Measurements from ENCODE around the gene GPSM1. TPM values are rescaled to one million over a fixed set of nuclear protein-coding genes. Genes with fewer than 3 reads are reported as not detected.

GPSM1 gene
- total RNA-seq, 4 donors from 2014 or later, result 28.8 to 95.1 (median 38.1) TPM

GRCh38 chr9:136392538-136393449, 65.5 kb downstream of the GPSM1 start:
- peaks cover 2 to 94% (median 13%) of the 10 kb centered on the region in 3 donors for H3K36me3 ChIP-seq
- H3K4me3 ChIP-seq, result no peak overlapping the region
- H3K27ac ChIP-seq, result peak overlapping the region in 1 of 4 donors; percentile 56
- DNase-seq (ENCODE audit: low spot score in 2 of 2), result no peak
- no peaks in the 10 kb centered on the region for H3K9me3 ChIP-seq
- WGBS, 2 donors, result 77 to 88% methylated on average over 12 to 15 of the region's 21 CpGs
- no peak for TF ChIP-seq POLR2A (IDR thresholded peaks at IDR 0.05)
- TF ChIP-seq EP300 (IDR thresholded peaks at IDR 0.05), result no peak
- no peak for TF ChIP-seq CTCF (IDR thresholded peaks at IDR 0.05)
- peaks cover 0 to 17% (median 0%) of the 10 kb centered on the region in 4 donors for H3K4me1 ChIP-seq
- no peaks in the 10 kb centered on the region for H3K27me3 ChIP-seq

GRCh38 chr9:136393531-136393930, 66.2 kb downstream of the GPSM1 start:
- peaks cover 0 to 24% (median 2%) of the 10 kb centered on the region in 4 donors for H3K4me1 ChIP-seq
- no peak overlapping the region for H3K4me3 ChIP-seq
- peak overlapping the region in 1 of 4 donors; percentile 56 for H3K27ac ChIP-seq
- H3K27me3 ChIP-seq, result no peaks in the 10 kb centered on the region
- TF ChIP-seq EP300 (IDR thresholded peaks at IDR 0.05), result no peak
- no peak for TF ChIP-seq CTCF (IDR thresholded peaks at IDR 0.05)
- TF ChIP-seq POLR2A (IDR thresholded peaks at IDR 0.05), result no peak
- 84 to 92% methylated on average over 8 to 16 of the region's 17 CpGs for WGBS, 2 donors
- H3K9me3 ChIP-seq, result no peaks in the 10 kb centered on the region
- peaks cover 2 to 91% (median 13%) of the 10 kb centered on the region in 3 donors for H3K36me3 ChIP-seq
- DNase-seq (ENCODE audit: low spot score in 2 of 2), result no peak

- peaks cover 2 to 82% (median 13%) of the 10 kb centered on the region in 3 donors for H3K36me3 ChIP-seq
- DNase-seq (ENCODE audit: low spot score in 2 of 2), result no peak
- no peaks in the 10 kb centered on the region for H3K27me3 ChIP-seq
- H3K4me3 ChIP-seq, result no peak overlapping the region
- no peak overlapping the region for H3K27ac ChIP-seq
- TF ChIP-seq EP300 (IDR thresholded peaks at IDR 0.05), result no peak
- no peak for TF ChIP-seq CTCF (IDR thresholded peaks at IDR 0.05)
- no peak for TF ChIP-seq POLR2A (IDR thresholded peaks at IDR 0.05)
- WGBS, 2 donors, result 88 to 96% methylated on average over 20 to 21 of the region's 21 CpGs
- H3K9me3 ChIP-seq, result no peaks in the 10 kb centered on the region
- peaks cover 0 to 33% (median 11%) of the 10 kb centered on the region in 4 donors for H3K4me1 ChIP-seq
Measured at GRCh38 chr9:136394312-136395019, 67.1 kb downstream of the GPSM1 start.

- DNase-seq (ENCODE audit: low spot score in 2 of 2), result no peak
- peaks cover 0 to 76% (median 13%) of the 10 kb centered on the region in 3 donors for H3K36me3 ChIP-seq
- H3K9me3 ChIP-seq, result no peaks in the 10 kb centered on the region
- no peaks in the 10 kb centered on the region for H3K27me3 ChIP-seq
- 95 to 96% methylated on average over 11 of the region's 13 CpGs for WGBS, 2 donors
- no peak overlapping the region for H3K4me3 ChIP-seq
- H3K4me1 ChIP-seq, result peaks cover 0 to 34% (median 12%) of the 10 kb centered on the region in 4 donors
- no peak overlapping the region for H3K27ac ChIP-seq
- TF ChIP-seq CTCF (IDR thresholded peaks at IDR 0.05) (no peak), EP300 (IDR thresholded peaks at IDR 0.05) (no peak), POLR2A (IDR thresholded peaks at IDR 0.05) (no peak)
Measured at GRCh38 chr9:136395020-136395340, 67.6 kb downstream of the GPSM1 start.

All from tibial nerve (tissue), 4 donors.